Activated naive CD4-positive, alpha-beta T cell treated with anti-CD3 and anti-CD28 coated beads for 36 hours (primary cell): Measurements from ENCODE around the gene SPATA9. TPM values are rescaled to one million over a fixed set of nuclear protein-coding genes. Genes with fewer than 3 reads are reported as not detected.
A peak's percentile ranks its signal among the peaks of the same experiment; 100 is the strongest.

ENCODE experiments used
- CTCF ChIA-PET: fragments of 350-600 bp; sonication (Branson Sonifier 250); formaldehyde crosslinking; loops from one replicate; lab custom pipeline; 2021; ENCODE audit warnings: antibody characterized with exemption; lab: Charles Lee
- DNase-seq: peaks from one replicate; pipeline ENCODE4 v3.0.0-alpha.2; 2020
- H3K27ac Mint-ChIP-seq: one replicate; pipeline ENCODE4 v1.8.0; 2021; ENCODE audit warnings: mild to moderate bottlenecking, mixed read lengths
- H3K27me3 Mint-ChIP-seq: one replicate; pipeline ENCODE4 v1.8.0; 2021; ENCODE audit warnings: low read depth, mixed read lengths
- H3K36me3 Mint-ChIP-seq: one replicate; pipeline ENCODE4 v1.8.0; 2021; ENCODE audit warnings: low read depth, mixed read lengths
- H3K4me1 Mint-ChIP-seq: one replicate; pipeline ENCODE4 v1.8.0; 2021; ENCODE audit warnings: low read depth, mixed read lengths
- H3K4me3 Mint-ChIP-seq: one replicate; pipeline ENCODE4 v1.8.0; 2021; ENCODE audit warnings: mild to moderate bottlenecking, moderate library complexity, mixed read lengths
- H3K9me3 Mint-ChIP-seq: one replicate; pipeline ENCODE4 v1.8.0; 2021; ENCODE audit warnings: mixed read lengths
- intact Hi-C: fragments of 100-400 bp; cut with micrococcal nuclease; formaldehyde crosslinking; loops from one replicate; pipeline ENCODE4 v1.15.1; 2023
- total RNA-seq, 2 experiments: library from RNA; stranded (reverse); gene quantifications; one replicate each; pipeline ENCODE4 v1.2.3, GENCODE V29; 2021

SPATA9 gene
- total RNA-seq, 2 experiments from 2014 or later = not detected

- no peak for DNase-seq
- CTCF ChIA-PET = interaction anchor here (1.5 to 3.3 kb wide), 2 partner anchors 103 to 113 kb away, joined by 3 to 23 read pairs; no protein-coding TSS in a partner anchor
- intact Hi-C loops = no loop called here
- H3K36me3 Mint-ChIP-seq = no peaks in the 10 kb centered on the region
- no peaks in the 10 kb centered on the region for H3K4me1 Mint-ChIP-seq
- no peaks in the 10 kb centered on the region for H3K9me3 Mint-ChIP-seq
- no peak overlapping the region for H3K4me3 Mint-ChIP-seq
- H3K27me3 Mint-ChIP-seq = no peaks in the 10 kb centered on the region
- H3K27ac Mint-ChIP-seq = no peak overlapping the region
Measured at GRCh38 chr5:95668728-95669127, 14.1 kb downstream of the SPATA9 start.

GRCh38 chr5:95668216-95668615 lies 14.6 kb downstream of the SPATA9 start:
- H3K27me3 Mint-ChIP-seq = no peaks in the 10 kb centered on the region
- intact Hi-C loops = no loop called here
- H3K4me1 Mint-ChIP-seq = no peaks in the 10 kb centered on the region
- H3K9me3 Mint-ChIP-seq = no peaks in the 10 kb centered on the region
- no peak for DNase-seq
- CTCF ChIA-PET = interaction anchor here (3.3 kb wide), 1 partner anchor 113 kb away, joined by 23 read pairs; no protein-coding TSS in a partner anchor
- no peak overlapping the region for H3K4me3 Mint-ChIP-seq
- H3K27ac Mint-ChIP-seq = no peak overlapping the region
- no peaks in the 10 kb centered on the region for H3K36me3 Mint-ChIP-seq

GRCh38 chr5:95667678-95668077 lies 15.1 kb downstream of the SPATA9 start:
- H3K4me3 Mint-ChIP-seq = no peak overlapping the region
- intact Hi-C loops = no loop called here
- no peaks in the 10 kb centered on the region for H3K9me3 Mint-ChIP-seq
- no peak for DNase-seq
- CTCF ChIA-PET = interaction anchor here (0.8 to 3.3 kb wide), 5 partner anchors 12 to 179 kb away, joined by 3 to 23 read pairs (median 7); no protein-coding TSS in a partner anchor
- H3K27me3 Mint-ChIP-seq = no peaks in the 10 kb centered on the region
- no peaks in the 10 kb centered on the region for H3K4me1 Mint-ChIP-seq
- no peaks in the 10 kb centered on the region for H3K36me3 Mint-ChIP-seq
- no peak overlapping the region for H3K27ac Mint-ChIP-seq

- Mint-ChIP-seq H3K4me1 (no peaks in the 10 kb centered on the region), H3K4me3 (no peak overlapping the region), H3K36me3 (no peaks in the 10 kb centered on the region), H3K27ac (no peak overlapping the region), H3K27me3 (no peaks in the 10 kb centered on the region), H3K9me3 (no peaks in the 10 kb centered on the region)
- CTCF ChIA-PET = interaction anchor here (0.8 to 3.3 kb wide), 8 partner anchors 12 to 182 kb away, joined by 3 to 23 read pairs (median 6); no protein-coding TSS in a partner anchor
- DNase-seq = no peak
- intact Hi-C loops = no loop called here
Measured at GRCh38 chr5:95667061-95667618, 15.7 kb downstream of the SPATA9 start.

- intact Hi-C loops = loop anchor here (1.0 to 5.0 kb wide), 7 partner anchors 20 to 672 kb away; no protein-coding TSS in a partner anchor
- H3K9me3 Mint-ChIP-seq = no peaks in the 10 kb centered on the region
- H3K4me1 Mint-ChIP-seq = no peaks in the 10 kb centered on the region
- no peak overlapping the region for H3K4me3 Mint-ChIP-seq
- CTCF ChIA-PET = interaction anchor here (0.7 to 2.8 kb wide), 35 partner anchors 9 to 189 kb away, joined by 3 to 27 read pairs (median 4); partner anchors contain the start of gene RFESD
- peak; percentile 63 for DNase-seq
- no peaks in the 10 kb centered on the region for H3K36me3 Mint-ChIP-seq
- H3K27ac Mint-ChIP-seq = no peak overlapping the region
- H3K27me3 Mint-ChIP-seq = no peaks in the 10 kb centered on the region
Measured at GRCh38 chr5:95664204-95664786, 18.5 kb downstream of the SPATA9 start.

- intact Hi-C loops = loop anchor here (5.0 kb wide), 1 partner anchor 54 kb away; no protein-coding TSS in a partner anchor
- no peaks in the 10 kb centered on the region for H3K27me3 Mint-ChIP-seq
- DNase-seq = no peak
- H3K9me3 Mint-ChIP-seq = no peaks in the 10 kb centered on the region
- H3K4me1 Mint-ChIP-seq = no peaks in the 10 kb centered on the region
- H3K27ac Mint-ChIP-seq = no peak overlapping the region
- no peak overlapping the region for H3K4me3 Mint-ChIP-seq
- CTCF ChIA-PET = interaction anchor here (0.6 to 2.8 kb wide), 8 partner anchors 11 to 190 kb away, joined by 3 to 27 read pairs (median 8); partner anchors contain the start of gene RFESD
- no peaks in the 10 kb centered on the region for H3K36me3 Mint-ChIP-seq
Measured at GRCh38 chr5:95662946-95663345, 19.8 kb downstream of the SPATA9 start.

GRCh38 chr5:95660060-95660459 lies 22.7 kb downstream of the SPATA9 start:
- H3K27me3 Mint-ChIP-seq = no peaks in the 10 kb centered on the region
- no peaks in the 10 kb centered on the region for H3K36me3 Mint-ChIP-seq
- no peaks in the 10 kb centered on the region for H3K4me1 Mint-ChIP-seq
- no peak for DNase-seq
- H3K27ac Mint-ChIP-seq = no peak overlapping the region
- CTCF ChIA-PET = no interaction called here
- no peaks in the 10 kb centered on the region for H3K9me3 Mint-ChIP-seq
- intact Hi-C loops = loop anchor here (5.0 kb wide), 1 partner anchor 57 kb away; no protein-coding TSS in a partner anchor
- no peak overlapping the region for H3K4me3 Mint-ChIP-seq

GRCh38 chr5:95655575-95655974 lies 27.2 kb downstream of the SPATA9 start:
- Mint-ChIP-seq H3K36me3 (peaks cover 6% of the 10 kb centered on the region), H3K4me1 (no peaks in the 10 kb centered on the region), H3K27me3 (no peaks in the 10 kb centered on the region), H3K4me3 (no peak overlapping the region), H3K9me3 (no peaks in the 10 kb centered on the region), H3K27ac (no peak overlapping the region)
- CTCF ChIA-PET = interaction anchor here (0.7 to 1.4 kb wide), 4 partner anchors 9 to 126 kb away, joined by 3 to 6 read pairs (median 4); partner anchors contain the start of gene RFESD
- no peak for DNase-seq
- intact Hi-C loops = no loop called here

GRCh38 chr5:95654196-95654595 lies 28.6 kb downstream of the SPATA9 start:
- Mint-ChIP-seq H3K36me3 (peaks cover 6% of the 10 kb centered on the region), H3K9me3 (no peaks in the 10 kb centered on the region), H3K4me1 (peaks cover 4% of the 10 kb centered on the region), H3K27me3 (no peaks in the 10 kb centered on the region), H3K27ac (no peak overlapping the region), H3K4me3 (no peak overlapping the region)
- DNase-seq = no peak
- CTCF ChIA-PET = interaction anchor here (4.4 kb wide), 1 partner anchor 10 kb away, joined by 18 read pairs; no protein-coding TSS in a partner anchor
- intact Hi-C loops = no loop called here

- no peak overlapping the region for H3K4me3 Mint-ChIP-seq
- H3K4me1 Mint-ChIP-seq = peaks cover 14% of the 10 kb centered on the region
- intact Hi-C loops = no loop called here
- no peak overlapping the region for H3K27ac Mint-ChIP-seq
- no peaks in the 10 kb centered on the region for H3K27me3 Mint-ChIP-seq
- CTCF ChIA-PET = interaction anchor here (1.0 to 4.4 kb wide), 3 partner anchors 8 to 11 kb away, joined by 3 to 18 read pairs (median 5); no protein-coding TSS in a partner anchor
- peaks cover 6% of the 10 kb centered on the region for H3K36me3 Mint-ChIP-seq
- H3K9me3 Mint-ChIP-seq = no peaks in the 10 kb centered on the region
- DNase-seq = no peak
Measured at GRCh38 chr5:95652849-95653248, 29.9 kb downstream of the SPATA9 start.

GRCh38 chr5:95649842-95650620 lies 32.8 kb downstream of the SPATA9 start:
- intact Hi-C loops = loop anchor here (5.0 to 10.0 kb wide), 5 partner anchors 425 to 1532 kb away; partner anchors contain the start of genes CAST, ERAP1 and RIOK2
- CTCF ChIA-PET = interaction anchor here (4.4 kb wide), 1 partner anchor 14 kb away, joined by 18 read pairs; no protein-coding TSS in a partner anchor
- Mint-ChIP-seq H3K36me3 (peaks cover 6% of the 10 kb centered on the region), H3K27me3 (no peaks in the 10 kb centered on the region), H3K4me1 (peaks cover 24% of the 10 kb centered on the region), H3K9me3 (no peaks in the 10 kb centered on the region), H3K27ac (no peak overlapping the region), H3K4me3 (no peak overlapping the region)
- no peak for DNase-seq

GRCh38 chr5:95649274-95649673 lies 33.5 kb downstream of the SPATA9 start:
- DNase-seq = no peak
- Mint-ChIP-seq H3K27ac (no peak overlapping the region), H3K4me1 (peaks cover 30% of the 10 kb centered on the region), H3K4me3 (no peak overlapping the region), H3K36me3 (peaks cover 6% of the 10 kb centered on the region), H3K9me3 (no peaks in the 10 kb centered on the region), H3K27me3 (no peaks in the 10 kb centered on the region)
- intact Hi-C loops = loop anchor here (5.0 to 10.0 kb wide), 5 partner anchors 426 to 1533 kb away; partner anchors contain the start of genes CAST, ERAP1 and RIOK2
- CTCF ChIA-PET = no interaction called here
